Left renal pelvis (tissue), 4 donors: ENCODE data around the gene NCK1. TPM values are rescaled to one million over a fixed set of nuclear protein-coding genes. Genes with fewer than 3 reads are reported as not detected.
"Not testable (repeated sequence)": the region's sequence is repeated elsewhere in the genome, so short reads cannot be mapped to it uniquely, and the experiment has no call there.

Experiments
- DNase-seq, 4 donors: peaks; one replicate each; pipeline ENCODE4 v3.0.0-alpha.2; 2013; ENCODE audit warnings: low read depth in 4 of 4, low spot score in 3 of 4
- polyA plus RNA-seq, 4 donors: library from polyadenylated mRNA; unstranded; fragments of 120-200 nt; gene quantifications; one replicate each; pipeline ENCODE4 v1.2.1, GENCODE V29; 2013; ENCODE audit not compliant: insufficient read length in 4 of 4

NCK1 gene
- polyA plus RNA-seq, 4 donors: 32.1 to 48.6 (median 40.0) TPM

- no peak for DNase-seq
These were observed 77.5 kb downstream of the NCK1 start for GRCh38 chr3:136939489-136939888.

- no peak for DNase-seq
These were observed 80.8 kb downstream of the NCK1 start for GRCh38 chr3:136942803-136943202.

GRCh38 chr3:136943436-136943835, 81.4 kb downstream of the NCK1 start:
- no peak for DNase-seq

- DNase-seq: no peak
These were observed 85.0 kb downstream of the NCK1 start for GRCh38 chr3:136946978-136947377.

GRCh38 chr3:136947477-136947876, 85.5 kb downstream of the NCK1 start:
- DNase-seq: no peak

- no peak for DNase-seq
These were observed 87.1 kb downstream of the NCK1 start for GRCh38 chr3:136949146-136949545.

- no peak for DNase-seq
These were observed 87.7 kb downstream of the NCK1 start for GRCh38 chr3:136949708-136950107.

GRCh38 chr3:136950623-136951022, 88.6 kb downstream of the NCK1 start:
- DNase-seq: no peak

- no peak for DNase-seq
These were observed 90.3 kb downstream of the NCK1 start for GRCh38 chr3:136952292-136952691.

- DNase-seq: no peak
These were observed 92.2 kb downstream of the NCK1 start for GRCh38 chr3:136954251-136954650.

GRCh38 chr3:136954980-136955780, 93.2 kb downstream of the NCK1 start:
- no peak for DNase-seq

GRCh38 chr3:136955813-136956212, 93.8 kb downstream of the NCK1 start:
- DNase-seq: no peak

GRCh38 chr3:136956971-136957370, 95.0 kb downstream of the NCK1 start:
- no peak for DNase-seq

GRCh38 chr3:136957751-136958288, 95.8 kb downstream of the NCK1 start, which contains the start of gene IL20RB:
IL20RB (plus strand) TSS chr3:136957983; CDS start chr3:136958114, 131 bp downstream.
- no peak for DNase-seq

- no peak for DNase-seq
These were observed 96.9 kb downstream of the NCK1 start for GRCh38 chr3:136958939-136959338.

- DNase-seq: no peak
These were observed 97.6 kb downstream of the NCK1 start for GRCh38 chr3:136959599-136959998.

GRCh38 chr3:136960838-136961836, 99.1 kb downstream of the NCK1 start:
- no peak for DNase-seq

GRCh38 chr3:136962927-136963326, 100.9 kb downstream of the NCK1 start:
- DNase-seq: no peak

GRCh38 chr3:136969539-136969938, 107.5 kb downstream of the NCK1 start:
- DNase-seq: not testable (repeated sequence)

- DNase-seq: no peak
These were observed 111.3 kb downstream of the NCK1 start for GRCh38 chr3:136973352-136973751.

GRCh38 chr3:136974670-136975069, 112.7 kb downstream of the NCK1 start:
- no peak for DNase-seq
